Upper lobe of left lung (tissue), 4 donors: ENCODE measurements around the gene GAL.

Source experiments
- POLR2AphosphoS5 ChIP-seq, 2 donors: sonication (generic); formaldehyde crosslinking; IDR thresholded peaks; one replicate each; pipeline ENCODE4 v1.5.1; 2017; ENCODE audit warnings: antibody characterized with exemption in 2 of 2
- TF ChIP-seq, protein P1 (sequence below), 6 experiments: fragments of 450-650 bp in 4 of 6; fragments of 200-600 bp in 2 of 6; sonication (generic) in 2 of 6; IDR thresholded peaks; one replicate each; pipeline ENCODE4 v1.5.1; 2016 to 2019; ENCODE audit warnings: antibody characterized with exemption in 6 of 6

DNA sequence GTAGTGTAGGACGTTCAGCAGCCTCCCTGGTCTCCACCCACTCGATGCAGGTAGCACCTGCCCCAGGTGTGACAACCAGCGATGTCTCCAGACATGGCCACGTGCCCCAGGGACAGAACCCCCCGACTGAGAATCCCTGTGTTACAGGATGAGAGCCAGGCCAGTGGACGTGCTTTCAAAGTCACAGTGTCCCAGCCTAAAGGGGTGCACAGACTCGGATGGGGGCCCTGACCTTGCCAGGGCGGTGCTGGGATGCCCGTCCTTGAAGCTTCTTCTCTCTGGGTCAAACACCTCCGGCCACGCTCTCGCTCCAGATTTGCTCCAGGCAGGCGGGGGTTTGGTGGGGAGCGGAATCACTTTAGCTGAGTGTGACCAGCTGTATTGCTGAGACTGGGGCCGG is 23.3 kb upstream of the GAL start:
- TF ChIP-seq, protein P1, sequence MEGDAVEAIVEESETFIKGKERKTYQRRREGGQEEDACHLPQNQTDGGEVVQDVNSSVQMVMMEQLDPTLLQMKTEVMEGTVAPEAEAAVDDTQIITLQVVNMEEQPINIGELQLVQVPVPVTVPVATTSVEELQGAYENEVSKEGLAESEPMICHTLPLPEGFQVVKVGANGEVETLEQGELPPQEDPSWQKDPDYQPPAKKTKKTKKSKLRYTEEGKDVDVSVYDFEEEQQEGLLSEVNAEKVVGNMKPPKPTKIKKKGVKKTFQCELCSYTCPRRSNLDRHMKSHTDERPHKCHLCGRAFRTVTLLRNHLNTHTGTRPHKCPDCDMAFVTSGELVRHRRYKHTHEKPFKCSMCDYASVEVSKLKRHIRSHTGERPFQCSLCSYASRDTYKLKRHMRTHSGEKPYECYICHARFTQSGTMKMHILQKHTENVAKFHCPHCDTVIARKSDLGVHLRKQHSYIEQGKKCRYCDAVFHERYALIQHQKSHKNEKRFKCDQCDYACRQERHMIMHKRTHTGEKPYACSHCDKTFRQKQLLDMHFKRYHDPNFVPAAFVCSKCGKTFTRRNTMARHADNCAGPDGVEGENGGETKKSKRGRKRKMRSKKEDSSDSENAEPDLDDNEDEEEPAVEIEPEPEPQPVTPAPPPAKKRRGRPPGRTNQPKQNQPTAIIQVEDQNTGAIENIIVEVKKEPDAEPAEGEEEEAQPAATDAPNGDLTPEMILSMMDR (IDR thresholded peaks at IDR 0.05) = no peak
- no peak for TF ChIP-seq POLR2AphosphoS5 (IDR thresholded peaks at IDR 0.05)
